Nephron (organoid): ENCODE results near the gene PLEKHA5.

Experiments used
- H3K27ac Mint-ChIP-seq, 3 experiments: 2 replicates each; pipeline ENCODE4 v1.8.0; 2020; ENCODE audit warnings: mixed read lengths in 3 of 3, mild to moderate bottlenecking in 2 of 3, moderate library complexity in 1 of 3
- H3K27me3 Mint-ChIP-seq: 2 replicates; pipeline ENCODE4 v1.8.0; 2021; ENCODE audit warnings: low read depth, mild to moderate bottlenecking, moderate library complexity, mixed read lengths
- H3K36me3 Mint-ChIP-seq: 2 replicates; pipeline ENCODE4 v1.8.0; 2020; ENCODE audit warnings: low read depth, mixed read lengths
- H3K4me1 Mint-ChIP-seq: 2 replicates; pipeline ENCODE4 v1.8.0; 2020; ENCODE audit warnings: mixed read lengths
- H3K4me3 Mint-ChIP-seq, 3 experiments: 2 replicates each; pipeline ENCODE4 v1.8.0; 2020; ENCODE audit warnings: mild to moderate bottlenecking in 3 of 3, mixed read lengths in 3 of 3, moderate library complexity in 2 of 3
- H3K9me3 Mint-ChIP-seq: 2 replicates; pipeline ENCODE4 v1.8.0; 2020; ENCODE audit warnings: mixed read lengths
- CTCF ChIP-seq, 3 experiments: fragments of 200-600 bp; sonication (generic); IDR thresholded peaks; one replicate each; pipeline ENCODE4 v1.5.0; 2021; ENCODE audit warnings: antibody characterized with exemption in 3 of 3; ENCODE audit not compliant: unreplicated experiment in 3 of 3

The PLEKHA5 gene

GRCh38 chr12:19121449-19122018, 8.0 kb upstream of the PLEKHA5 start:
- Mint-ChIP-seq H3K4me3 (no peak overlapping the region), H3K9me3 (peaks cover 14% of the 10 kb centered on the region), H3K27me3 (peaks cover 3% of the 10 kb centered on the region), H3K4me1 (no peaks in the 10 kb centered on the region), H3K27ac (no peak overlapping the region), H3K36me3 (peaks cover 7% of the 10 kb centered on the region)
- TF ChIP-seq CTCF (IDR thresholded peaks at IDR 0.05; ENCODE audit: unreplicated experiment in 3 of 3) = no peak

GRCh38 chr12:19125325-19125724, 4.2 kb upstream of the PLEKHA5 start:
- peak overlapping the region in 1 of 3 experiments; percentile 31 for H3K4me3 Mint-ChIP-seq
- no peak overlapping the region for H3K27ac Mint-ChIP-seq
- peaks cover 30% of the 10 kb centered on the region for H3K9me3 Mint-ChIP-seq
- no peak for TF ChIP-seq CTCF (IDR thresholded peaks at IDR 0.05; ENCODE audit: unreplicated experiment in 3 of 3)
- no peaks in the 10 kb centered on the region for H3K27me3 Mint-ChIP-seq
- peaks cover 20% of the 10 kb centered on the region for H3K36me3 Mint-ChIP-seq
- no peaks in the 10 kb centered on the region for H3K4me1 Mint-ChIP-seq

- Mint-ChIP-seq H3K27ac (no peak overlapping the region), H3K27me3 (no peaks in the 10 kb centered on the region), H3K4me3 (no peak overlapping the region), H3K36me3 (peaks cover 29% of the 10 kb centered on the region), H3K4me1 (peaks cover 14% of the 10 kb centered on the region), H3K9me3 (peaks cover 28% of the 10 kb centered on the region)
- no peak for TF ChIP-seq CTCF (IDR thresholded peaks at IDR 0.05; ENCODE audit: unreplicated experiment in 3 of 3)
These were observed 2.3 kb upstream of the PLEKHA5 start for GRCh38 chr12:19127270-19127669.

GRCh38 chr12:19128485-19128884, 1.0 kb upstream of the PLEKHA5 start:
- H3K9me3 Mint-ChIP-seq = peaks cover 28% of the 10 kb centered on the region
- H3K36me3 Mint-ChIP-seq = peaks cover 36% of the 10 kb centered on the region
- peak overlapping the region; percentile 91 to 98 (median 92) for H3K27ac Mint-ChIP-seq
- H3K4me3 Mint-ChIP-seq = peak overlapping the region; percentile 83 to 88 (median 84)
- H3K27me3 Mint-ChIP-seq = no peaks in the 10 kb centered on the region
- peaks cover 18% of the 10 kb centered on the region for H3K4me1 Mint-ChIP-seq
- TF ChIP-seq CTCF (IDR thresholded peaks at IDR 0.05; ENCODE audit: unreplicated experiment in 3 of 3) = no peak

- Mint-ChIP-seq H3K4me3 (peak overlapping the region; percentile 83 to 88 (median 84)), H3K27me3 (no peaks in the 10 kb centered on the region), H3K27ac (peak overlapping the region; percentile 91 to 98 (median 92)), H3K4me1 (peaks cover 23% of the 10 kb centered on the region), H3K9me3 (peaks cover 24% of the 10 kb centered on the region), H3K36me3 (peaks cover 41% of the 10 kb centered on the region)
- TF ChIP-seq CTCF (IDR thresholded peaks at IDR 0.05; ENCODE audit: unreplicated experiment in 3 of 3) = no peak
These were observed 429 bp upstream of the PLEKHA5 start for GRCh38 chr12:19129122-19129485.
